MM.1S (cell line): ENCODE data around the gene NFKBIZ.
"Not testable (repeated sequence)": the region's sequence is repeated elsewhere in the genome, so short reads cannot be mapped to it uniquely, and the experiment has no call there.

Experiments
- DNase-seq: peaks from one replicate; pipeline ENCODE4 v3.0.0-alpha.2; 2015
- H2AFZ ChIP-seq: fragments of 300-600 bp; sonication (generic); 2 replicates; pipeline ENCODE4 v1.6.0; 2016; ENCODE audit warnings: antibody characterized with exemption, low read length
- H3F3A ChIP-seq: fragments of 300-600 bp; sonication (generic); 2 replicates; pipeline ENCODE4 v1.6.1; 2016; ENCODE audit warnings: mild to moderate bottlenecking, antibody characterized with exemption, low read length, moderate library complexity, mixed read lengths; ENCODE audit not compliant: insufficient read depth
- H3K27ac ChIP-seq: fragments of 300-600 bp; sonication (generic); 2 replicates; pipeline ENCODE4 v1.5.1; 2016; ENCODE audit warnings: mild to moderate bottlenecking, low read length
- H3K27me3 ChIP-seq: fragments of 300-600 bp; sonication (generic); replicated peaks from 2 replicates; pipeline ENCODE4 v1.6.0; 2016; ENCODE audit warnings: low read length; ENCODE audit not compliant: insufficient read depth
- H3K36me3 ChIP-seq: fragments of 300-600 bp; sonication (generic); replicated peaks from 2 replicates; pipeline ENCODE4 v1.6.1; 2016; ENCODE audit warnings: mild to moderate bottlenecking, low read length, mixed read lengths; ENCODE audit not compliant: insufficient read depth
- H3K4me1 ChIP-seq: fragments of 300-600 bp; sonication (generic); 2 replicates; pipeline ENCODE4 v1.6.1; 2016; ENCODE audit warnings: low read length, mixed read lengths
- H3K4me2 ChIP-seq: fragments of 300-600 bp; sonication (generic); 2 replicates; pipeline ENCODE4 v1.6.0; 2016; ENCODE audit warnings: low read depth, low read length
- H3K4me3 ChIP-seq: fragments of 300-600 bp; sonication (generic); 2 replicates; pipeline ENCODE4 v1.5.1; 2016; ENCODE audit warnings: low read length, mixed read lengths
- H3K79me2 ChIP-seq: fragments of 300-600 bp; sonication (generic); 2 replicates; pipeline ENCODE4 v1.6.1; 2016; ENCODE audit warnings: mixed run types, low read length, mixed read lengths
- H3K9ac ChIP-seq: fragments of 300-600 bp; sonication (generic); 2 replicates; pipeline ENCODE4 v1.6.1; 2016; ENCODE audit warnings: low read length, mixed read lengths
- H3K9me2 ChIP-seq: fragments of 300-600 bp; sonication (generic); replicated peaks from 2 replicates; pipeline ENCODE4 v1.6.1; 2016; ENCODE audit warnings: mild to moderate bottlenecking, low read length, mixed read lengths; ENCODE audit not compliant: insufficient read depth
- H3K9me3 ChIP-seq: fragments of 300-600 bp; sonication (generic); replicated peaks from 2 replicates; pipeline ENCODE4 v1.6.1; 2016; ENCODE audit warnings: mild to moderate bottlenecking, low read length, mixed read lengths; ENCODE audit not compliant: insufficient read depth
- H4K20me1 ChIP-seq: fragments of 300-600 bp; sonication (generic); 2 replicates; pipeline ENCODE4 v1.6.1; 2016; ENCODE audit warnings: mild to moderate bottlenecking, low read length, moderate library complexity, mixed read lengths; ENCODE audit not compliant: insufficient read depth
- CTCF ChIP-seq: fragments of 300-600 bp; sonication (generic); IDR thresholded peaks from 2 replicates; pipeline ENCODE4 v1.5.1; 2016; ENCODE audit warnings: antibody characterized with exemption, low read length, mixed read lengths
- EZH2 ChIP-seq: fragments of 300-600 bp; sonication (generic); optimal IDR thresholded peaks from 2 replicates; pipeline ENCODE3; 2017; ENCODE audit warnings: low read depth, mild to moderate bottlenecking, antibody characterized with exemption, low read length, mixed read lengths
- EZH2phosphoT487 ChIP-seq: fragments of 300-600 bp; sonication (generic); IDR thresholded peaks from 2 replicates; pipeline ENCODE4 v1.6.1; 2018; ENCODE audit warnings: antibody characterized with exemption, low read length

Gene NFKBIZ

GRCh38 chr3:101903451-101903871, 54.1 kb downstream of the NFKBIZ start:
- no peak overlapping the region for H2AFZ ChIP-seq
- peaks cover 8% of the 10 kb centered on the region for H3K4me1 ChIP-seq

GRCh38 chr3:101905573-101905972, 56.3 kb downstream of the NFKBIZ start:
- H3K9ac ChIP-seq, DNase-seq, H3K27ac ChIP-seq, H3K4me3 ChIP-seq, H3K4me2 ChIP-seq, H3K27me3 ChIP-seq, H3F3A ChIP-seq, H4K20me1 ChIP-seq, H3K36me3 ChIP-seq, H3K9me2 ChIP-seq, H3K4me1 ChIP-seq, H2AFZ ChIP-seq, H3K79me2 ChIP-seq, H3K9me3 ChIP-seq: not testable (repeated sequence)

More at GRCh38 chr3:101903451-101903871, 54.1 kb downstream of the NFKBIZ start:
- no peaks in the 10 kb centered on the region for H3K79me2 ChIP-seq
- H3K4me3 ChIP-seq, result no peak overlapping the region
- H3K27me3 ChIP-seq, result no peaks in the 10 kb centered on the region
- no peaks in the 10 kb centered on the region for H3K36me3 ChIP-seq
- TF ChIP-seq CTCF, result no peak
- TF ChIP-seq EZH2phosphoT487, result no peak
- no peak for TF ChIP-seq EZH2
- H4K20me1 ChIP-seq, result no peaks in the 10 kb centered on the region
- no peak for DNase-seq
- no peak overlapping the region for H3K4me2 ChIP-seq
- no peak overlapping the region for H3K9ac ChIP-seq
- peaks cover 4% of the 10 kb centered on the region for H3F3A ChIP-seq
- H3K27ac ChIP-seq, result no peak overlapping the region
- H3K9me3 ChIP-seq, result no peaks in the 10 kb centered on the region
- no peaks in the 10 kb centered on the region for H3K9me2 ChIP-seq
